Activated CD4-positive, alpha-beta memory T cell treated with anti-CD3 and anti-CD28 coated beads for 36 hours (primary cell): Measurements from ENCODE around the gene CACNA1D. TPM values are rescaled to one million over a fixed set of nuclear protein-coding genes. Genes with fewer than 3 reads are reported as not detected.

Experiments
- CTCF ChIA-PET: fragments of 350-600 bp; sonication (Branson Sonifier 250); formaldehyde crosslinking; loops from one replicate; lab custom pipeline; 2021; ENCODE audit warnings: antibody characterized with exemption, inconsistent platforms; lab: Charles Lee
- POLR2A ChIA-PET: fragments of 350-600 bp; sonication (Branson Sonifier 250); formaldehyde crosslinking; loops from one replicate; lab custom pipeline; 2021; ENCODE audit warnings: antibody characterized with exemption; lab: Charles Lee
- DNase-seq: peaks from one replicate; pipeline ENCODE4 v3.0.0-alpha.2; 2020
- H3K27ac Mint-ChIP-seq: one replicate; pipeline ENCODE4 v1.8.0; 2021; ENCODE audit warnings: mixed read lengths
- H3K27me3 Mint-ChIP-seq: one replicate; pipeline ENCODE4 v1.8.0; 2021; ENCODE audit warnings: mixed read lengths
- H3K36me3 Mint-ChIP-seq: one replicate; pipeline ENCODE4 v1.8.0; 2021; ENCODE audit warnings: mixed read lengths
- H3K4me1 Mint-ChIP-seq: one replicate; pipeline ENCODE4 v1.8.0; 2021; ENCODE audit warnings: low read depth, mixed read lengths
- H3K4me3 Mint-ChIP-seq: one replicate; pipeline ENCODE4 v1.8.0; 2021; ENCODE audit warnings: mild to moderate bottlenecking, mixed read lengths
- H3K9me3 Mint-ChIP-seq: one replicate; pipeline ENCODE4 v1.8.0; 2021; ENCODE audit warnings: mixed read lengths
- intact Hi-C: fragments of 100-400 bp; cut with micrococcal nuclease; formaldehyde crosslinking; loops from one replicate; pipeline ENCODE4 v1.15.1; 2023
- total RNA-seq, 2 experiments: library from RNA; stranded (reverse); gene quantifications; one replicate each; pipeline ENCODE4 v1.2.3, GENCODE V29; 2021

Gene CACNA1D
- total RNA-seq, 2 experiments from 2014 or later: 0.24 to 0.53 TPM

- H3K27ac Mint-ChIP-seq: no peak overlapping the region
- H3K36me3 Mint-ChIP-seq: no peaks in the 10 kb centered on the region
- no peaks in the 10 kb centered on the region for H3K9me3 Mint-ChIP-seq
- ChIA-PET POLR2A (no interaction called here), CTCF (no interaction called here)
- DNase-seq: no peak
- no peaks in the 10 kb centered on the region for H3K4me1 Mint-ChIP-seq
- H3K4me3 Mint-ChIP-seq: no peak overlapping the region
- intact Hi-C loops: no loop called here
- peaks cover 11% of the 10 kb centered on the region for H3K27me3 Mint-ChIP-seq
Observed at GRCh38 chr3:53809267-53809666, 314.9 kb downstream of the CACNA1D start.

GRCh38 chr3:53809764-53810400 lies 315.5 kb downstream of the CACNA1D start:
- H3K9me3 Mint-ChIP-seq: no peaks in the 10 kb centered on the region
- ChIA-PET CTCF (no interaction called here), POLR2A (no interaction called here)
- H3K4me1 Mint-ChIP-seq: no peaks in the 10 kb centered on the region
- H3K27ac Mint-ChIP-seq: no peak overlapping the region
- H3K4me3 Mint-ChIP-seq: no peak overlapping the region
- H3K27me3 Mint-ChIP-seq: peaks cover 11% of the 10 kb centered on the region
- intact Hi-C loops: no loop called here
- peak; percentile 4 for DNase-seq
- H3K36me3 Mint-ChIP-seq: no peaks in the 10 kb centered on the region

- ChIA-PET POLR2A (no interaction called here), CTCF (no interaction called here)
- peaks cover 11% of the 10 kb centered on the region for H3K27me3 Mint-ChIP-seq
- H3K4me3 Mint-ChIP-seq: no peak overlapping the region
- no peaks in the 10 kb centered on the region for H3K4me1 Mint-ChIP-seq
- no peak overlapping the region for H3K27ac Mint-ChIP-seq
- no peaks in the 10 kb centered on the region for H3K36me3 Mint-ChIP-seq
- H3K9me3 Mint-ChIP-seq: no peaks in the 10 kb centered on the region
- peak; percentile 4 for DNase-seq
- intact Hi-C loops: no loop called here
Observed at GRCh38 chr3:53811143-53811927, 316.9 kb downstream of the CACNA1D start.

- no peak overlapping the region for H3K27ac Mint-ChIP-seq
- H3K4me1 Mint-ChIP-seq: no peaks in the 10 kb centered on the region
- intact Hi-C loops: no loop called here
- no peaks in the 10 kb centered on the region for H3K9me3 Mint-ChIP-seq
- ChIA-PET POLR2A (no interaction called here), CTCF (interaction anchor here (0.6 kb wide), 1 partner anchor 203 kb away, joined by 4 read pairs; no protein-coding TSS in a partner anchor)
- no peak overlapping the region for H3K4me3 Mint-ChIP-seq
- peak; percentile 6 for DNase-seq
- H3K27me3 Mint-ChIP-seq: peaks cover 5% of the 10 kb centered on the region
- no peaks in the 10 kb centered on the region for H3K36me3 Mint-ChIP-seq
Observed at GRCh38 chr3:53812434-53812833, 318.0 kb downstream of the CACNA1D start.

- H3K27ac Mint-ChIP-seq: no peak overlapping the region
- DNase-seq: peak; percentile 3
- H3K36me3 Mint-ChIP-seq: no peaks in the 10 kb centered on the region
- POLR2A ChIA-PET: no interaction called here
- CTCF ChIA-PET: no interaction called here
- peaks cover 5% of the 10 kb centered on the region for H3K27me3 Mint-ChIP-seq
- H3K4me3 Mint-ChIP-seq: no peak overlapping the region
- intact Hi-C loops: no loop called here
- H3K9me3 Mint-ChIP-seq: no peaks in the 10 kb centered on the region
- H3K4me1 Mint-ChIP-seq: no peaks in the 10 kb centered on the region
Observed at GRCh38 chr3:53813229-53813628, 318.8 kb downstream of the CACNA1D start.

GRCh38 chr3:53813876-53814275 lies 319.5 kb downstream of the CACNA1D start:
- Mint-ChIP-seq H3K27me3 (no peaks in the 10 kb centered on the region), H3K27ac (no peak overlapping the region), H3K9me3 (no peaks in the 10 kb centered on the region), H3K4me3 (no peak overlapping the region), H3K36me3 (no peaks in the 10 kb centered on the region), H3K4me1 (no peaks in the 10 kb centered on the region)
- intact Hi-C loops: no loop called here
- peak; percentile 3 for DNase-seq
- POLR2A ChIA-PET: no interaction called here
- CTCF ChIA-PET: no interaction called here

GRCh38 chr3:53815067-53815466 lies 320.7 kb downstream of the CACNA1D start:
- H3K36me3 Mint-ChIP-seq: no peaks in the 10 kb centered on the region
- H3K27ac Mint-ChIP-seq: no peak overlapping the region
- DNase-seq: peak; percentile 3
- H3K4me1 Mint-ChIP-seq: no peaks in the 10 kb centered on the region
- peaks cover 2% of the 10 kb centered on the region for H3K27me3 Mint-ChIP-seq
- POLR2A ChIA-PET: no interaction called here
- H3K4me3 Mint-ChIP-seq: no peak overlapping the region
- CTCF ChIA-PET: no interaction called here
- intact Hi-C loops: no loop called here
- H3K9me3 Mint-ChIP-seq: no peaks in the 10 kb centered on the region

- H3K36me3 Mint-ChIP-seq: no peaks in the 10 kb centered on the region
- no peak overlapping the region for H3K27ac Mint-ChIP-seq
- POLR2A ChIA-PET: no interaction called here
- H3K27me3 Mint-ChIP-seq: peaks cover 2% of the 10 kb centered on the region
- H3K4me3 Mint-ChIP-seq: no peak overlapping the region
- intact Hi-C loops: no loop called here
- peak; percentile 0 for DNase-seq
- CTCF ChIA-PET: interaction anchor here (1.0 kb wide), 1 partner anchor 20 kb away, joined by 3 read pairs; no protein-coding TSS in a partner anchor
- no peaks in the 10 kb centered on the region for H3K4me1 Mint-ChIP-seq
- no peaks in the 10 kb centered on the region for H3K9me3 Mint-ChIP-seq
Observed at GRCh38 chr3:53815651-53816050, 321.2 kb downstream of the CACNA1D start.

GRCh38 chr3:53816425-53816824 lies 322.0 kb downstream of the CACNA1D start:
- Mint-ChIP-seq H3K36me3 (no peaks in the 10 kb centered on the region), H3K4me1 (no peaks in the 10 kb centered on the region), H3K9me3 (no peaks in the 10 kb centered on the region), H3K27ac (no peak overlapping the region), H3K4me3 (no peak overlapping the region), H3K27me3 (peaks cover 2% of the 10 kb centered on the region)
- no peak for DNase-seq
- intact Hi-C loops: no loop called here
- CTCF ChIA-PET: interaction anchor here (1.0 kb wide), 1 partner anchor 21 kb away, joined by 3 read pairs; no protein-coding TSS in a partner anchor
- POLR2A ChIA-PET: no interaction called here

- intact Hi-C loops: no loop called here
- no peak overlapping the region for H3K4me3 Mint-ChIP-seq
- H3K36me3 Mint-ChIP-seq: no peaks in the 10 kb centered on the region
- peak; percentile 2 for DNase-seq
- H3K9me3 Mint-ChIP-seq: no peaks in the 10 kb centered on the region
- no peak overlapping the region for H3K27ac Mint-ChIP-seq
- peaks cover 2% of the 10 kb centered on the region for H3K27me3 Mint-ChIP-seq
- ChIA-PET CTCF (no interaction called here), POLR2A (no interaction called here)
- no peaks in the 10 kb centered on the region for H3K4me1 Mint-ChIP-seq
Observed at GRCh38 chr3:53817211-53817610, 322.8 kb downstream of the CACNA1D start.

GRCh38 chr3:53817809-53818208 lies 323.4 kb downstream of the CACNA1D start:
- no peaks in the 10 kb centered on the region for H3K9me3 Mint-ChIP-seq
- peaks cover 2% of the 10 kb centered on the region for H3K27me3 Mint-ChIP-seq
- H3K4me1 Mint-ChIP-seq: no peaks in the 10 kb centered on the region
- ChIA-PET CTCF (no interaction called here), POLR2A (no interaction called here)
- H3K36me3 Mint-ChIP-seq: no peaks in the 10 kb centered on the region
- intact Hi-C loops: no loop called here
- H3K4me3 Mint-ChIP-seq: no peak overlapping the region
- peak; percentile 3 for DNase-seq
- H3K27ac Mint-ChIP-seq: no peak overlapping the region

- intact Hi-C loops: no loop called here
- no peak overlapping the region for H3K4me3 Mint-ChIP-seq
- no peaks in the 10 kb centered on the region for H3K9me3 Mint-ChIP-seq
- POLR2A ChIA-PET: no interaction called here
- H3K36me3 Mint-ChIP-seq: no peaks in the 10 kb centered on the region
- no peak overlapping the region for H3K27ac Mint-ChIP-seq
- peaks cover 2% of the 10 kb centered on the region for H3K27me3 Mint-ChIP-seq
- peak; percentile 4 for DNase-seq
- CTCF ChIA-PET: no interaction called here
- no peaks in the 10 kb centered on the region for H3K4me1 Mint-ChIP-seq
Observed at GRCh38 chr3:53818221-53819162, 324.1 kb downstream of the CACNA1D start.
